Right atrium auricular region (tissue), 2 donors: Measurements from ENCODE around the gene GSKIP. TPM values are rescaled to one million over a fixed set of nuclear protein-coding genes. Genes with fewer than 3 reads are reported as not detected.

Source experiments
- DNase-seq: peaks from one replicate; pipeline ENCODE4 v3.0.0-alpha.2; 2019; ENCODE audit warnings: low spot score
- H3K27ac ChIP-seq, 2 donors: fragments of 200-600 bp; sonication (generic); 1 replicate in 1 of 2; 2 replicates in 1 of 2; pipeline ENCODE4 v1.5.1; 2016 to 2019
- H3K27me3 ChIP-seq, 2 donors: fragments of 200-600 bp; sonication (generic); one replicate each; pipeline versions ENCODE4 v1.5.1 to v1.6.0; 2017 to 2019
- H3K36me3 ChIP-seq: fragments of 200-600 bp; sonication (generic); one replicate; pipeline ENCODE4 v1.5.1; 2016
- H3K4me1 ChIP-seq, 2 donors: fragments of 200-600 bp; sonication (generic); one replicate each; pipeline versions ENCODE4 v1.5.1 to v1.6.0; 2017 to 2019
- H3K4me3 ChIP-seq, 2 donors: fragments of 200-600 bp; sonication (generic); 1 replicate in 1 of 2; 2 replicates in 1 of 2; pipeline ENCODE4 v1.5.1; 2017 to 2019; ENCODE audit warnings: mild to moderate bottlenecking in 1 of 2, moderate library complexity in 1 of 2
- H3K9me3 ChIP-seq, 2 donors: fragments of 200-600 bp; sonication (generic); one replicate each; pipeline ENCODE4 v1.5.1; 2019
- CTCF ChIP-seq, 2 donors: fragments of 200-600 bp; sonication (generic); IDR thresholded peaks; one replicate each; pipeline ENCODE4 v1.5.1; 2019; ENCODE audit warnings: antibody characterized with exemption in 2 of 2
- total RNA-seq, 2 donors: library from RNA; depleted of rRNA; stranded (reverse); fragments of >200 nt; gene quantifications; one replicate each; pipeline ENCODE4 v1.1.0, GENCODE V29; 2016

Gene GSKIP
- total RNA-seq, 2 donors from 2014 or later = 8.7 to 14.8 TPM

DNA sequence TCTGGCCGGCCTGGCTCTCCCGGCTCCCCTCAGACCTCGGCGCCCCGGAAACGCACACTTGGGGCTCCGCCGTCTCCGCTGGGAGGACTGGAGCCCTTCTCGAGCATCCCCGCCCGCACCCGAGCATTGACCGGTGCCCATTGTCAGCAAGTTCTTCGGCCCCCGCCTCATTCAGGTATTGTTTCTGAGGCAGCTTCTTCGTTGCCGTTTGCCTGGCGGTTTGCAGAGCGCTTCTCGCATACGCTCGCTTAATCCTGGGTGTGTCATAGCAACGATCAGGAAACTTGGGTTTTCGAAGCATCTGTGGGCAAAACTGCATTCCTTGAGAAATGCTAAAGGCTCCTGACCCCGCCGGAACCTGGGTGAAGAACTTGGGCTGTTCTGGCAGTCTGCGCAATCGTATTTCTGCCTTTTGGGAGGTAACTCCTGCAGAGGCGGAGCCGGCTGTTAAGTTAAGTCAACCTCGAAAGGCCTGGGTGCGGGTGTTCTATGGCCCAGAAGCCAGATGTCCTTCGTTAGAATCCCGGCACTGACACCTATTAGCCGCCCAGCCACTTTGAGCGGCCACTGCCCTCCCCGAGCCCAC is 518 bp downstream of the GSKIP start:
- no peak for TF ChIP-seq CTCF (IDR thresholded peaks at IDR 0.05)
- H3K27me3 ChIP-seq = no peaks in the 10 kb centered on the region
- H3K36me3 ChIP-seq = no peaks in the 10 kb centered on the region
- H3K27ac ChIP-seq = peak overlapping the region; percentile 96 to 97
- peaks cover 0 to 34% of the 10 kb centered on the region in 2 donors for H3K4me1 ChIP-seq
- no peaks in the 10 kb centered on the region for H3K9me3 ChIP-seq
- peak overlapping the region; percentile 99 to 100 for H3K4me3 ChIP-seq
- no peak for DNase-seq

DNA sequence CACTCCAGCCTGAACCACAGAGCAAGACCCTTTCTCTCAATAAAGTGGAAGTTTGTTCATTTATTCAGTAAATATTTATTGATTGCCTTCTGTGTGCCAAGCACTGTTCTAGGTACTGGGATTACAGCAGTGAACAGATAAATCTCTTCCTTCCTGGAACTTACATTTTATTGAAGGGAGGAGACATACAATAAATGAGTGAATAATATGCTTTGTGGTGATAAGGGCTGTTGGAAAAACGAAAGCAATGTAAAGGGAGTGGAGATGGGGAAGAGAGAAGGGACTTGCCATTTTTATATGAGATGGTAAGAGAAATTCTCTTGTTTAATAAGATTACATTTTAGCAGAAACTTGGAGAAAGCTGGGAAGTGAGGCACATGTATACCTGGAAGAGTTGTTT is 1.6 kb downstream of the GSKIP start:
- peaks cover 0 to 29% of the 10 kb centered on the region in 2 donors for H3K4me1 ChIP-seq
- no peak for DNase-seq
- no peaks in the 10 kb centered on the region for H3K9me3 ChIP-seq
- no peak overlapping the region for H3K27ac ChIP-seq
- no peaks in the 10 kb centered on the region for H3K27me3 ChIP-seq
- no peak overlapping the region for H3K4me3 ChIP-seq
- no peaks in the 10 kb centered on the region for H3K36me3 ChIP-seq
- TF ChIP-seq CTCF (IDR thresholded peaks at IDR 0.05) = no peak

DNA sequence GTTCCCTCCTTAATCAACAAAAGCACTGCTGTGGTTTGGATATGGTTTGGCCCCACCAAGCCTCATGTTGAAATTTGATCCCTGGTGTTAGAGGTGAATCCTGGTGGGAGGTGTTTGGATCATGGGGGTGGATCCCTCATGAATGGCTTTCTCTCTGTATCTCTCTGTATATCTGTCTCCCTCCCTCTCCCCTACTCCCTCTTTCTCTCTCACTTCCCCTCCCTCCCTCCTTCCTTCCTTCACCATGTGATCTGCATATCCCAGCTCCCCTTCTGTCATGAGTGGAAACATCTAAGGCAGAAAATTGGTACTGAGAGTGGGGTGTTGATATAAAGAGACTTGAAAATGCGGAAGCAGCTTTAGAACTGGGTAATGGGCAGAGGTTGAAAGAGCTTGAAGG is 5.2 kb downstream of the GSKIP start:
- Histone ChIP-seq H3K27me3 (no peaks in the 10 kb centered on the region), H3K9me3 (no peaks in the 10 kb centered on the region), H3K4me3 (no peak overlapping the region), H3K4me1 (peaks cover 0 to 15% of the 10 kb centered on the region in 2 donors), H3K36me3 (no peaks in the 10 kb centered on the region), H3K27ac (no peak overlapping the region)
- TF ChIP-seq CTCF (IDR thresholded peaks at IDR 0.05) = no peak
- DNase-seq = no peak

- DNase-seq = no peak
- Histone ChIP-seq H3K4me3 (no peak overlapping the region), H3K4me1 (no peaks in the 10 kb centered on the region), H3K9me3 (no peaks in the 10 kb centered on the region), H3K27me3 (no peaks in the 10 kb centered on the region), H3K36me3 (no peaks in the 10 kb centered on the region), H3K27ac (no peak overlapping the region)
- no peak for TF ChIP-seq CTCF (IDR thresholded peaks at IDR 0.05)
These were observed 7.2 kb downstream of the GSKIP start for GRCh38 chr14:96370528-96370927.

GRCh38 chr14:96373538-96373937 is 10.2 kb downstream of the GSKIP start:
- H3K4me1 ChIP-seq = no peaks in the 10 kb centered on the region
- DNase-seq = no peak
- no peak for TF ChIP-seq CTCF (IDR thresholded peaks at IDR 0.05)
- H3K4me3 ChIP-seq = no peak overlapping the region
- H3K36me3 ChIP-seq = no peaks in the 10 kb centered on the region
- H3K9me3 ChIP-seq = no peaks in the 10 kb centered on the region
- no peaks in the 10 kb centered on the region for H3K27me3 ChIP-seq
- H3K27ac ChIP-seq = no peak overlapping the region

GRCh38 chr14:96376093-96376492 is 12.8 kb downstream of the GSKIP start:
- Histone ChIP-seq H3K4me3 (no peak overlapping the region), H3K27me3 (no peaks in the 10 kb centered on the region), H3K27ac (no peak overlapping the region), H3K4me1 (no peaks in the 10 kb centered on the region), H3K9me3 (no peaks in the 10 kb centered on the region), H3K36me3 (no peaks in the 10 kb centered on the region)
- DNase-seq = no peak
- no peak for TF ChIP-seq CTCF (IDR thresholded peaks at IDR 0.05)
